ENCODE data around the gene TEP1.

- TF ChIP-seq TAF1 (IDR thresholded peaks at IDR 0.05; ENCODE audit: borderline replicate concordance, low read depth, low read length) (no peak), POLR2A (IDR thresholded peaks at IDR 0.05; ENCODE audit: low read depth, low read length) (no peak), ZNF274 (IDR thresholded peaks at IDR 0.05; ENCODE audit: insufficient read depth, insufficient read length) (no peak), CEBPB (IDR thresholded peaks at IDR 0.05; ENCODE audit: borderline replicate concordance in 1 of 2, low read depth in 2 of 2, low read length in 2 of 2) (no peak), NR2C2 (IDR thresholded peaks at IDR 0.05; ENCODE audit: borderline replicate concordance, control insufficient read depth, insufficient read length, low read depth) (no peak)
- TF ChIP-seq, protein P1, sequence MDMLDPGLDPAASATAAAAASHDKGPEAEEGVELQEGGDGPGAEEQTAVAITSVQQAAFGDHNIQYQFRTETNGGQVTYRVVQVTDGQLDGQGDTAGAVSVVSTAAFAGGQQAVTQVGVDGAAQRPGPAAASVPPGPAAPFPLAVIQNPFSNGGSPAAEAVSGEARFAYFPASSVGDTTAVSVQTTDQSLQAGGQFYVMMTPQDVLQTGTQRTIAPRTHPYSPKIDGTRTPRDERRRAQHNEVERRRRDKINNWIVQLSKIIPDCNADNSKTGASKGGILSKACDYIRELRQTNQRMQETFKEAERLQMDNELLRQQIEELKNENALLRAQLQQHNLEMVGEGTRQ (IDR thresholded peaks at IDR 0.05; ENCODE audit: borderline replicate concordance, low read depth, low read length) = no peak
Observed at GRCh38 chr14:20424851-20425250, 11.6 kb upstream of the TEP1 start.
